Breast epithelium (tissue), 4 donors: ENCODE measurements around the gene SMCO4. TPM values are rescaled to one million over a fixed set of nuclear protein-coding genes. Genes with fewer than 3 reads are reported as not detected.
A peak's percentile ranks its signal among the peaks of the same experiment; 100 is the strongest.

Experiments used
- DNase-seq, 2 donors: peaks; one replicate each; pipeline ENCODE4 v3.0.0-alpha.2; 2019; ENCODE audit warnings: low spot score in 2 of 2
- H3K27ac ChIP-seq, 2 donors: fragments of 200-600 bp; sonication (generic) in 1 of 2; one replicate each; pipeline ENCODE4 v1.5.1; 2016 to 2019; ENCODE audit warnings: mild to moderate bottlenecking in 1 of 2
- H3K27me3 ChIP-seq, 2 donors: fragments of 200-600 bp; sonication (generic) in 1 of 2; one replicate each; pipeline versions ENCODE4 v1.5.1 to v1.6.0; 2017 to 2019; ENCODE audit warnings: control low read depth in 1 of 2, mild to moderate bottlenecking in 1 of 2
- H3K36me3 ChIP-seq: fragments of 200-600 bp; one replicate; pipeline ENCODE4 v1.5.1; 2019
- H3K4me1 ChIP-seq, 2 donors: fragments of 200-600 bp; sonication (generic); one replicate each; pipeline ENCODE4 v1.5.1; 2016 to 2019; ENCODE audit warnings: control low read depth in 1 of 2
- H3K4me3 ChIP-seq, 3 donors: fragments of 200-600 bp; sonication (generic); 1 replicate in 2 of 3; 2 replicates in 1 of 3; pipeline ENCODE4 v1.5.1; 2016 to 2019; ENCODE audit warnings: mild to moderate bottlenecking in 3 of 3, moderate library complexity in 2 of 3
- H3K9me3 ChIP-seq, 2 donors: fragments of 200-600 bp; sonication (generic) in 1 of 2; one replicate each; pipeline ENCODE4 v1.5.1; 2016 to 2019; ENCODE audit warnings: control low read depth in 1 of 2
- CTCF ChIP-seq, 3 donors: fragments of 450-650 bp; IDR thresholded peaks; one replicate each; pipeline ENCODE4 v1.5.1; 2016 to 2017; ENCODE audit warnings: antibody characterized with exemption in 3 of 3, mild to moderate bottlenecking in 3 of 3, moderate library complexity in 3 of 3
- POLR2A ChIP-seq: fragments of 450-650 bp; IDR thresholded peaks from one replicate; pipeline ENCODE4 v1.6.1; 2016; ENCODE audit warnings: antibody characterized with exemption, mild to moderate bottlenecking, moderate library complexity
- POLR2AphosphoS5 ChIP-seq, 3 donors: sonication (generic); formaldehyde crosslinking; IDR thresholded peaks; one replicate each; pipeline ENCODE4 v1.6.1; 2017; ENCODE audit warnings: antibody characterized with exemption in 3 of 3
- intact Hi-C: fragments of 100-400 bp; cut with DNase I; formaldehyde crosslinking; loops from one replicate; pipeline ENCODE4 v1.15.1; 2023; ENCODE audit warnings: low total_unique reads
- total RNA-seq, 3 donors: library from RNA; depleted of rRNA; stranded (reverse); fragments of >200 nt; gene quantifications; one replicate each; pipeline ENCODE4 v1.1.0, GENCODE V29; 2016

SMCO4 gene
- total RNA-seq, 3 donors from 2014 or later = 13.4 to 64.4 (median 21.0) TPM

- H3K9me3 ChIP-seq = no peaks in the 10 kb centered on the region
- TF ChIP-seq POLR2A = no peak
- TF ChIP-seq CTCF (IDR thresholded peaks at IDR 0.05) = no peak
- TF ChIP-seq POLR2AphosphoS5 (IDR thresholded peaks at IDR 0.05) = no peak
- H3K36me3 ChIP-seq = no peaks in the 10 kb centered on the region
- no peak for DNase-seq
- H3K27ac ChIP-seq = peak overlapping the region; percentile 71 to 90
- H3K4me1 ChIP-seq = peaks cover 10 to 40% of the 10 kb centered on the region in 2 donors
- no peak overlapping the region for H3K4me3 ChIP-seq
- intact Hi-C loops = no loop called here
- no peaks in the 10 kb centered on the region for H3K27me3 ChIP-seq
Observed at GRCh38 chr11:93526641-93527583, 16.3 kb downstream of the SMCO4 start.

- TF ChIP-seq CTCF (IDR thresholded peaks at IDR 0.05) = no peak
- TF ChIP-seq POLR2AphosphoS5 (IDR thresholded peaks at IDR 0.05) = no peak
- no peak for TF ChIP-seq POLR2A
- Histone ChIP-seq H3K4me1 (peaks cover 10 to 40% of the 10 kb centered on the region in 2 donors), H3K27me3 (no peaks in the 10 kb centered on the region), H3K27ac (peak overlapping the region; percentile 71 to 90), H3K9me3 (no peaks in the 10 kb centered on the region), H3K4me3 (no peak overlapping the region), H3K36me3 (no peaks in the 10 kb centered on the region)
- no peak for DNase-seq
- intact Hi-C loops = no loop called here
Observed at GRCh38 chr11:93526346-93526633, 16.9 kb downstream of the SMCO4 start.

GRCh38 chr11:93525601-93526345 lies 17.4 kb downstream of the SMCO4 start:
- no peaks in the 10 kb centered on the region for H3K27me3 ChIP-seq
- peaks cover 10 to 40% of the 10 kb centered on the region in 2 donors for H3K4me1 ChIP-seq
- H3K27ac ChIP-seq = peak overlapping the region; percentile 71 to 90
- no peak overlapping the region for H3K4me3 ChIP-seq
- TF ChIP-seq POLR2AphosphoS5 (IDR thresholded peaks at IDR 0.05) (no peak), POLR2A (no peak), CTCF (IDR thresholded peaks at IDR 0.05) (no peak)
- H3K9me3 ChIP-seq = no peaks in the 10 kb centered on the region
- intact Hi-C loops = no loop called here
- no peak for DNase-seq
- no peaks in the 10 kb centered on the region for H3K36me3 ChIP-seq

DNA sequence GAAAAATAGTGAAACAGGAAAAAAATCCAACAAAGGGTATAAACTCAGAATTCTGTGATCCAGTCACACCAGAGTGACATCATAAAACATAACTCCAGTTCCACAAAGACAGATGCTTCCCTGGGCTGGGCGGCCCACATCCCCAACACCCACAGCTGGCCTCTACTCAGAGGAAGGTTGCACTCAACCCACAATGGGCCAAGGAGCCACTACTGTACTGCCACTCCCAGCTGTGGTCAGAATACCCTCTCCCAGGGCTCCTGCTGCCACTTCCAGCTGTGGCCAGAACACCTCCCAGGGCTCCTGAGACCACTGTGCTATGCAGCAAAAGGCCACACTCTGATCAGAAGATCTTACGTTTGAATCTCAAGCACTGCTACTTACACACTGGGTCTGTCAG lies 18.3 kb downstream of the SMCO4 start:
- H3K4me1 ChIP-seq = peaks cover 5 to 35% of the 10 kb centered on the region in 2 donors
- H3K4me3 ChIP-seq = no peak overlapping the region
- no peak for DNase-seq
- no peak for TF ChIP-seq POLR2AphosphoS5 (IDR thresholded peaks at IDR 0.05)
- TF ChIP-seq CTCF (IDR thresholded peaks at IDR 0.05) = no peak
- no peak for TF ChIP-seq POLR2A
- peak overlapping the region; percentile 71 to 90 for H3K27ac ChIP-seq
- H3K36me3 ChIP-seq = no peaks in the 10 kb centered on the region
- no peaks in the 10 kb centered on the region for H3K9me3 ChIP-seq
- intact Hi-C loops = no loop called here
- H3K27me3 ChIP-seq = no peaks in the 10 kb centered on the region

DNA sequence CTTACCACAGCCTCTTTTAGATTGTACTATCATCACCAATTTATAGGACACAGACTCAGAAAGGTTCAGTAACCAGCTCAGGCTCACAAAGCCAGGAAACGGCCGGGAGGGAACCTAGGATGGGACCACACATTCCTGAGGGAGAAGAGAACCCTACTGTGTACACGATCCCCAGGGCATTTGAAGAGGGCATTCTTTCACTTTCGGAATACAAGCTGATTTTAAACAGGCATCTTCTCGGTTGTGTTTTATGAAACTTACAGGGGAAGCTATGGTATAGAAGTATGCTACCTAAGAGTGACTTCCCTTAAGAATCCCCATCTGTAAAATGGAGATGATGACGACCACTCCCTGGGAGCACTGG lies 19.0 kb downstream of the SMCO4 start:
- no peak overlapping the region for H3K4me3 ChIP-seq
- DNase-seq = no peak
- H3K27ac ChIP-seq = peak overlapping the region; percentile 71 to 90
- H3K4me1 ChIP-seq = peaks cover under 1 to 28% of the 10 kb centered on the region in 2 donors
- no peaks in the 10 kb centered on the region for H3K27me3 ChIP-seq
- TF ChIP-seq POLR2AphosphoS5 (IDR thresholded peaks at IDR 0.05) = no peak
- TF ChIP-seq CTCF (IDR thresholded peaks at IDR 0.05) = no peak
- no peak for TF ChIP-seq POLR2A
- no peaks in the 10 kb centered on the region for H3K9me3 ChIP-seq
- intact Hi-C loops = no loop called here
- no peaks in the 10 kb centered on the region for H3K36me3 ChIP-seq
